H9 (cell line): ENCODE data around the gene HIVEP1. TPM values are rescaled to one million over a fixed set of nuclear protein-coding genes. Genes with fewer than 3 reads are reported as not detected.

ENCODE experiments used
- DNase-seq: peaks from one replicate; pipeline ENCODE4 v3.0.0-alpha.2; 2017
- H2AFZ ChIP-seq: one replicate; pipeline ENCODE4 v1.6.1; 2013; ENCODE audit warnings: mild to moderate bottlenecking, low read length, control low read depth, moderate library complexity
- H2AK5ac ChIP-seq: 2 replicates; pipeline ENCODE4 v1.6.1; 2013; ENCODE audit warnings: low read length, control low read depth, mixed read lengths; ENCODE audit not compliant: insufficient read length
- H2BK120ac ChIP-seq: one replicate; pipeline ENCODE4 v1.6.1; 2013; ENCODE audit warnings: low read depth, mild to moderate bottlenecking, low read length, control low read depth, inconsistent platforms; ENCODE audit not compliant: poor library complexity, severe bottlenecking
- H2BK12ac ChIP-seq: 2 replicates; pipeline ENCODE4 v1.6.1; 2013; ENCODE audit warnings: low read length, control low read depth, mixed read lengths, low read depth; ENCODE audit not compliant: insufficient read length
- H2BK15ac ChIP-seq: 2 replicates; pipeline ENCODE4 v1.6.1; 2013; ENCODE audit warnings: low read depth, low read length, control low read depth
- H2BK20ac ChIP-seq: one replicate; pipeline ENCODE4 v1.6.1; 2013; ENCODE audit warnings: low read depth, mild to moderate bottlenecking, low read length, control low read depth, inconsistent platforms; ENCODE audit not compliant: poor library complexity, severe bottlenecking
- H2BK5ac ChIP-seq: 2 replicates; pipeline ENCODE4 v1.6.1; 2013; ENCODE audit warnings: low read length, control low read depth, mixed read lengths; ENCODE audit not compliant: insufficient read length
- H3K14ac ChIP-seq: 2 replicates; pipeline ENCODE4 v1.6.1; 2013; ENCODE audit warnings: low read length, control low read depth; ENCODE audit not compliant: insufficient read depth
- H3K18ac ChIP-seq: 2 replicates; pipeline ENCODE4 v1.6.1; 2013; ENCODE audit warnings: low read depth, mild to moderate bottlenecking, mixed read lengths, low read length, control low read depth; ENCODE audit not compliant: insufficient read length
- H3K23ac ChIP-seq: 2 replicates; pipeline ENCODE4 v1.6.1; 2013; ENCODE audit warnings: low read length, control low read depth, mixed read lengths, low read depth; ENCODE audit not compliant: insufficient read length
- H3K23me2 ChIP-seq: 2 replicates; pipeline ENCODE4 v1.6.1; 2013; ENCODE audit warnings: low read depth, mild to moderate bottlenecking, mixed read lengths, low read length, control low read depth; ENCODE audit not compliant: insufficient read length, poor library complexity, severe bottlenecking
- H3K27ac ChIP-seq: 2 replicates; pipeline ENCODE4 v1.5.1; 2013; ENCODE audit warnings: low read length, control low read depth, mixed read lengths, low read depth; ENCODE audit not compliant: insufficient read length
- H3K27me3 ChIP-seq: 2 replicates; pipeline ENCODE4 v1.6.1; 2013; ENCODE audit warnings: low read length, control low read depth, inconsistent platforms; ENCODE audit not compliant: insufficient read depth
- H3K4ac ChIP-seq: 2 replicates; pipeline ENCODE4 v1.6.1; 2013; ENCODE audit warnings: low read depth, mild to moderate bottlenecking, control low read depth, inconsistent platforms, low read length, moderate library complexity
- H3K4me1 ChIP-seq: 2 replicates; pipeline ENCODE4 v1.6.1; 2013; ENCODE audit warnings: low read length, control low read depth, inconsistent platforms; ENCODE audit not compliant: insufficient read depth
- H3K4me2 ChIP-seq: 2 replicates; pipeline ENCODE4 v1.6.1; 2013; ENCODE audit warnings: low read length, control low read depth, mixed read lengths; ENCODE audit not compliant: insufficient read length, insufficient read depth
- H3K56ac ChIP-seq: 2 replicates; pipeline ENCODE4 v1.6.1; 2013; ENCODE audit warnings: low read depth, mild to moderate bottlenecking, mixed read lengths, low read length, control low read depth; ENCODE audit not compliant: insufficient read length
- H3K79me1 ChIP-seq: 2 replicates; pipeline ENCODE4 v1.6.1; 2013; ENCODE audit warnings: low read depth, mild to moderate bottlenecking, moderate library complexity, low read length, control low read depth, inconsistent platforms; ENCODE audit not compliant: insufficient read depth, poor library complexity, severe bottlenecking
- H3K79me2 ChIP-seq: 2 replicates; pipeline ENCODE4 v1.6.1; 2013; ENCODE audit warnings: low read length, control low read depth, inconsistent platforms; ENCODE audit not compliant: insufficient read depth
- H3K9ac ChIP-seq: 2 replicates; pipeline ENCODE4 v1.6.1; 2013; ENCODE audit warnings: low read length, control low read depth, mixed read lengths; ENCODE audit not compliant: insufficient read length; ENCODE audit errors: extremely low read depth
- H3K9me3 ChIP-seq: one replicate; pipeline ENCODE4 v1.6.1; 2013; ENCODE audit warnings: low read depth, low read length, inconsistent platforms; ENCODE audit not compliant: control insufficient read depth
- H3T11ph ChIP-seq: one replicate; pipeline ENCODE4 v1.6.1; 2013; ENCODE audit warnings: mild to moderate bottlenecking, low read length, control low read depth, inconsistent platforms
- H4K20me1 ChIP-seq: one replicate; pipeline ENCODE4 v1.6.1; 2013; ENCODE audit not compliant: control insufficient read depth, insufficient read length, insufficient read depth
- H4K5ac ChIP-seq: 2 replicates; pipeline ENCODE4 v1.6.1; 2013; ENCODE audit warnings: low read depth, mild to moderate bottlenecking, mixed read lengths, low read length, control low read depth; ENCODE audit not compliant: insufficient read length
- H4K8ac ChIP-seq: replicated peaks from 2 replicates; pipeline ENCODE4 v1.6.1; 2013; ENCODE audit warnings: low read length, control low read depth, mixed read lengths, low read depth; ENCODE audit not compliant: insufficient read length
- H4K91ac ChIP-seq: 2 replicates; pipeline ENCODE4 v1.6.1; 2013; ENCODE audit warnings: low read depth, mild to moderate bottlenecking, moderate library complexity, mixed read lengths, low read length, control low read depth; ENCODE audit not compliant: insufficient read length
- H3K27ac Mint-ChIP-seq, 3 experiments: 2 replicates in 2 of 3; 3 replicates in 1 of 3; pipeline ENCODE4 v1.8.0; 2020 to 2021; ENCODE audit warnings: mixed read lengths in 3 of 3, mild to moderate bottlenecking in 1 of 3, moderate library complexity in 1 of 3
- H3K27me3 Mint-ChIP-seq: 2 replicates; pipeline ENCODE4 v1.8.0; 2021; ENCODE audit warnings: low read depth, mild to moderate bottlenecking, moderate library complexity, mixed read lengths
- H3K36me3 Mint-ChIP-seq, 3 experiments: 2 replicates in 2 of 3; 3 replicates in 1 of 3; pipeline ENCODE4 v1.8.0; 2020 to 2021; ENCODE audit warnings: low read depth in 3 of 3, mixed read lengths in 3 of 3; ENCODE audit not compliant: insufficient read depth in 1 of 3
- H3K4me1 Mint-ChIP-seq, 2 experiments: 2 replicates each; pipeline ENCODE4 v1.8.0; 2020; ENCODE audit warnings: mixed read lengths in 2 of 2
- H3K4me3 Mint-ChIP-seq, 2 experiments: 2 replicates in 1 of 2; 3 replicates in 1 of 2; pipeline ENCODE4 v1.8.0; 2020 to 2021; ENCODE audit warnings: mild to moderate bottlenecking in 2 of 2, mixed read lengths in 2 of 2, moderate library complexity in 1 of 2
- H3K9me3 Mint-ChIP-seq, 2 experiments: 2 replicates in 1 of 2; 3 replicates in 1 of 2; pipeline ENCODE4 v1.8.0; 2020; ENCODE audit warnings: mild to moderate bottlenecking in 2 of 2, mixed read lengths in 2 of 2, moderate library complexity in 1 of 2
- whole genome bisulfite sequencing: extraction: QIAGEN DNeasy Blood & Tissue Kit; methylation state at CpG from one replicate; pipeline ENCODE4 v1.1.7; 2013; ENCODE audit warnings: missing lambda C conversion rate, low lambda C conversion rate, mixed read lengths; ENCODE audit not compliant: insufficient read length; ENCODE audit errors: extremely low coverage; 5-methylcytosine and 5-hydroxymethylcytosine counted together
- total RNA-seq: library from RNA; stranded (reverse); gene quantifications from 2 replicates; pipeline ENCODE4 v1.2.1, GENCODE V29; 2021
- TF ChIP-seq, protein P1 (sequence below): fragments of 200-600 bp; sonication (generic); conservative IDR thresholded peaks from 3 replicates; pipeline ENCODE4 v1.8.0; 2021; ENCODE audit warnings: antibody characterized with exemption, mild to moderate bottlenecking

The HIVEP1 gene
- total RNA-seq, 1 experiment from 2014 or later, result 44.2 TPM

DNA sequence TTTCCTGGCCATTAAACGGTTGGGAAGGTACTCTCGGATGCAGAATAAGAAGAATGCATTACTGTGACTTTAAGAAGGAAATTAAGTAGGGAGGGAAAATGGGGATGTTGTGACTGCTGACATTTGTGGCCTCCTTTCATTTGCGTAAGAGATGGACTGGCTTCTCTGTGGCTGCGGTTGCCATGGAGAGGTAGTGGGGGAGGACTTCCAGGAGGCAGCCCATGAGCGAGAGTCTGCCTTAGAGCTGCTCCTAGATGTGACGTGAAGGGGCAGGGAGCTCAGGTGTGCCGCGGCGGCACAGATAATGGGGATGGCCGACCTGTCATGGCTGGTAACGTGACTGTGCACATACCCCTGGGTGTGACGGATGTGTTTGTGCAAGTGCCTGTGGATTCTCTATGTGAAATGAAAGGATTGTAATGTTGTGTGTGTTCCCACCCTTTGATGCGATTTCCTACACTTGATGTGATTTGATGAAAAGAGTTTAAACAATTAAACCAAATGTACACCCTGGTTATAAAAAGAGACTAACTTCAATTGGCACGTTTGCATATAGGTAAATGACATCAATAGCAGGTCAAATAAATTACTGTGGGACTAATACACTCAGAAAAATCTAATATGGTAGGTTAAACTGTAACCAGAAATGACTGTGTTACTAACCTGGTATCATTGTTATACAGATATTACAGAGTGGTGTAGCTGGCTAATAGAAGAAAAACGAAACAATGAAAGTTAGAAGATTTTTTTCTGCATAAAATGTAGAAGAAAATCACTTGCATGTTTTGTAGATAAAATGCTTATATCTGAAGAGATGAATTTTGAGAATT, 48.9 kb downstream of the HIVEP1 start:
- H2AFZ ChIP-seq, result no peak overlapping the region
- no peaks in the 10 kb centered on the region for H3K23me2 ChIP-seq
- Mint-ChIP-seq H3K27me3 (no peaks in the 10 kb centered on the region), H3K4me3 (peak overlapping the region; percentile 16 to 69; a peak in 4 of 5 replicates), H3K4me1 (peaks cover 23 to 29% of the 10 kb centered on the region in 2 experiments), H3K9me3 (no peaks in the 10 kb centered on the region; a peak in 1 of 5 replicates), H3K27ac (peak overlapping the region in 2 of 3 experiments; percentile 79 to 96; a peak in 4 of 7 replicates), H3K36me3 (no peaks in the 10 kb centered on the region)
- no peaks in the 10 kb centered on the region for H3K27me3 ChIP-seq
- H3K56ac ChIP-seq, result no peak overlapping the region
- no peak overlapping the region for H3K18ac ChIP-seq
- no peak overlapping the region for H3T11ph ChIP-seq
- H2BK20ac ChIP-seq, result no peak overlapping the region
- H2BK120ac ChIP-seq, result no peak overlapping the region
- no peak overlapping the region for H2BK15ac ChIP-seq
- H3K23ac ChIP-seq, result no peak overlapping the region
- no peaks in the 10 kb centered on the region for H3K79me1 ChIP-seq
- no peak overlapping the region for H3K27ac ChIP-seq
- H3K14ac ChIP-seq, result no peak overlapping the region
- no peak overlapping the region for H2AK5ac ChIP-seq
- no peak overlapping the region for H2BK12ac ChIP-seq
- peaks cover 7% of the 10 kb centered on the region; the same call in 1 of the 2 replicates for H3K79me2 ChIP-seq
- H2BK5ac ChIP-seq, result no peak overlapping the region
- H4K8ac ChIP-seq, result no peak overlapping the region
- peak overlapping the region; percentile 7 for H3K4me2 ChIP-seq
- no peak overlapping the region for H3K9ac ChIP-seq
- peak; percentile 88 for DNase-seq
- H3K9me3 ChIP-seq, result no peaks in the 10 kb centered on the region
- H4K5ac ChIP-seq, result no peak overlapping the region
- WGBS, result no CpG with 5 or more reads among the region's 15 CpGs
- no peaks in the 10 kb centered on the region for H3K4me1 ChIP-seq
- TF ChIP-seq, protein P1, sequence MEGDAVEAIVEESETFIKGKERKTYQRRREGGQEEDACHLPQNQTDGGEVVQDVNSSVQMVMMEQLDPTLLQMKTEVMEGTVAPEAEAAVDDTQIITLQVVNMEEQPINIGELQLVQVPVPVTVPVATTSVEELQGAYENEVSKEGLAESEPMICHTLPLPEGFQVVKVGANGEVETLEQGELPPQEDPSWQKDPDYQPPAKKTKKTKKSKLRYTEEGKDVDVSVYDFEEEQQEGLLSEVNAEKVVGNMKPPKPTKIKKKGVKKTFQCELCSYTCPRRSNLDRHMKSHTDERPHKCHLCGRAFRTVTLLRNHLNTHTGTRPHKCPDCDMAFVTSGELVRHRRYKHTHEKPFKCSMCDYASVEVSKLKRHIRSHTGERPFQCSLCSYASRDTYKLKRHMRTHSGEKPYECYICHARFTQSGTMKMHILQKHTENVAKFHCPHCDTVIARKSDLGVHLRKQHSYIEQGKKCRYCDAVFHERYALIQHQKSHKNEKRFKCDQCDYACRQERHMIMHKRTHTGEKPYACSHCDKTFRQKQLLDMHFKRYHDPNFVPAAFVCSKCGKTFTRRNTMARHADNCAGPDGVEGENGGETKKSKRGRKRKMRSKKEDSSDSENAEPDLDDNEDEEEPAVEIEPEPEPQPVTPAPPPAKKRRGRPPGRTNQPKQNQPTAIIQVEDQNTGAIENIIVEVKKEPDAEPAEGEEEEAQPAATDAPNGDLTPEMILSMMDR, result no peak
- H3K4ac ChIP-seq, result no peak overlapping the region
- H4K20me1 ChIP-seq, result no peaks in the 10 kb centered on the region
- H4K91ac ChIP-seq, result no peak overlapping the region
